Type B pancreatic cell (in vitro differentiated cells): ENCODE data around the gene ITPKC. TPM values are rescaled to one million over a fixed set of nuclear protein-coding genes. Genes with fewer than 3 reads are reported as not detected.

Experiments
- DNase-seq: peaks from one replicate; pipeline ENCODE4 v3.0.0; 2021; ENCODE audit warnings: mixed read lengths; ENCODE audit not compliant: unreplicated experiment; ENCODE audit errors: extremely low spot score
- H3K27ac Mint-ChIP-seq: 2 replicates; pipeline ENCODE4 v1.8.0; 2021; ENCODE audit warnings: mild to moderate bottlenecking, mixed read lengths
- H3K27me3 Mint-ChIP-seq: 2 replicates; pipeline ENCODE4 v1.8.0; 2021; ENCODE audit warnings: mixed read lengths
- H3K36me3 Mint-ChIP-seq: 2 replicates; pipeline ENCODE4 v1.8.0; 2021; ENCODE audit warnings: mixed read lengths
- H3K4me1 Mint-ChIP-seq: one replicate; pipeline ENCODE4 v1.8.0; 2021; ENCODE audit warnings: mixed read lengths; ENCODE audit not compliant: unreplicated experiment
- H3K4me3 Mint-ChIP-seq: 2 replicates; pipeline ENCODE4 v1.8.0; 2021; ENCODE audit warnings: mild to moderate bottlenecking, mixed read lengths
- H3K9me3 Mint-ChIP-seq: 2 replicates; pipeline ENCODE4 v1.8.0; 2021; ENCODE audit warnings: mixed read lengths
- CTCF ChIP-seq: fragments of 200-600 bp; sonication (generic); conservative IDR thresholded peaks from 2 replicates; pipeline ENCODE4 v1.5.0; 2021; ENCODE audit warnings: antibody characterized with exemption, mild to moderate bottlenecking
- total RNA-seq: library from RNA; stranded (reverse); gene quantifications from 2 replicates; pipeline ENCODE4 v1.2.1, GENCODE V29; 2021; ENCODE audit warnings: low replicate concordance

ITPKC gene
- total RNA-seq, 1 donor from 2014 or later, result 22.4 TPM

GRCh38 chr19:40686882-40687524 is 29.9 kb upstream of the ITPKC start:
- H3K9me3 Mint-ChIP-seq, result no peaks in the 10 kb centered on the region
- H3K27me3 Mint-ChIP-seq, result no peaks in the 10 kb centered on the region
- no peak overlapping the region for H3K27ac Mint-ChIP-seq
- DNase-seq, result no peak
- H3K4me1 Mint-ChIP-seq, result peaks cover 3% of the 10 kb centered on the region
- H3K4me3 Mint-ChIP-seq, result no peak overlapping the region
- no peak for TF ChIP-seq CTCF
- H3K36me3 Mint-ChIP-seq, result peaks cover 12% of the 10 kb centered on the region

- Mint-ChIP-seq H3K27ac (no peak overlapping the region), H3K9me3 (no peaks in the 10 kb centered on the region), H3K36me3 (peaks cover 12% of the 10 kb centered on the region), H3K27me3 (no peaks in the 10 kb centered on the region), H3K4me1 (peaks cover 3% of the 10 kb centered on the region), H3K4me3 (no peak overlapping the region)
- DNase-seq, result no peak
- no peak for TF ChIP-seq CTCF
These were observed 29.3 kb upstream of the ITPKC start for GRCh38 chr19:40687525-40688016.

- peaks cover 12% of the 10 kb centered on the region for H3K36me3 Mint-ChIP-seq
- no peak for TF ChIP-seq CTCF
- no peak overlapping the region for H3K27ac Mint-ChIP-seq
- H3K9me3 Mint-ChIP-seq, result no peaks in the 10 kb centered on the region
- H3K27me3 Mint-ChIP-seq, result no peaks in the 10 kb centered on the region
- DNase-seq, result no peak
- H3K4me3 Mint-ChIP-seq, result no peak overlapping the region
- H3K4me1 Mint-ChIP-seq, result peaks cover 3% of the 10 kb centered on the region
These were observed 28.6 kb upstream of the ITPKC start for GRCh38 chr19:40688309-40688708.

- Mint-ChIP-seq H3K36me3 (peaks cover 12% of the 10 kb centered on the region), H3K4me3 (no peak overlapping the region), H3K27me3 (no peaks in the 10 kb centered on the region), H3K4me1 (peaks cover 3% of the 10 kb centered on the region), H3K27ac (no peak overlapping the region), H3K9me3 (no peaks in the 10 kb centered on the region)
- no peak for TF ChIP-seq CTCF
- no peak for DNase-seq
These were observed 27.9 kb upstream of the ITPKC start for GRCh38 chr19:40688987-40689338.

GRCh38 chr19:40689339-40690049 is 27.4 kb upstream of the ITPKC start:
- Mint-ChIP-seq H3K27me3 (no peaks in the 10 kb centered on the region), H3K36me3 (peaks cover 12% of the 10 kb centered on the region), H3K4me3 (no peak overlapping the region), H3K4me1 (peaks cover 3% of the 10 kb centered on the region), H3K9me3 (no peaks in the 10 kb centered on the region), H3K27ac (no peak overlapping the region)
- TF ChIP-seq CTCF, result no peak
- DNase-seq, result no peak
